ENCODE results near the gene UQCC2.
A peak's percentile ranks its signal among the peaks of the same experiment; 100 is the strongest.

Gene UQCC2

DNA sequence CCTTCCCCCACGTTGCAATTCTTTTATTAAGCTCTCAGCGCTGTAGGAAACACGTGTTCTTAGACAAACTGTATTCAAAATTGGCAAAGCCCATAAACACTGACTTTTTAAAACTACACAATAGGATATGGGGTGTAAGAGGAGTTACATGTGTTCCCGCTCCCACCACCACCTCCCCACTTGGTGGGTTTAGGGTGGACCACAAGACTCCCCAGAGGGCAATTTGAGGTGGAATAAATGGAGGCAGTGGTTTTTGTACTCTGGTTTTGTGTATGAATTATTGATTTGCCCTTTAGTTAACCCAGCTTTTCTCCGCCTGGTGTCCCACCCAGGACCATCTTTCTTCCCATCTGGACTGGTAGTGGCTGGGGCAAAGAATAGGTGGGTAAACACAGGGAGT is 3.7 kb downstream of the UQCC2 start:
- H2BK15ac ChIP-seq (ENCODE audit: low read length), result no peak overlapping the region
- WGBS, 2 donors (ENCODE audit: extremely low coverage in 2 of 2, insufficient read length in 2 of 2, insufficient replicate concordance in 1 of 2), result no CpG with 5 or more reads among the region's 5 CpGs

DNA sequence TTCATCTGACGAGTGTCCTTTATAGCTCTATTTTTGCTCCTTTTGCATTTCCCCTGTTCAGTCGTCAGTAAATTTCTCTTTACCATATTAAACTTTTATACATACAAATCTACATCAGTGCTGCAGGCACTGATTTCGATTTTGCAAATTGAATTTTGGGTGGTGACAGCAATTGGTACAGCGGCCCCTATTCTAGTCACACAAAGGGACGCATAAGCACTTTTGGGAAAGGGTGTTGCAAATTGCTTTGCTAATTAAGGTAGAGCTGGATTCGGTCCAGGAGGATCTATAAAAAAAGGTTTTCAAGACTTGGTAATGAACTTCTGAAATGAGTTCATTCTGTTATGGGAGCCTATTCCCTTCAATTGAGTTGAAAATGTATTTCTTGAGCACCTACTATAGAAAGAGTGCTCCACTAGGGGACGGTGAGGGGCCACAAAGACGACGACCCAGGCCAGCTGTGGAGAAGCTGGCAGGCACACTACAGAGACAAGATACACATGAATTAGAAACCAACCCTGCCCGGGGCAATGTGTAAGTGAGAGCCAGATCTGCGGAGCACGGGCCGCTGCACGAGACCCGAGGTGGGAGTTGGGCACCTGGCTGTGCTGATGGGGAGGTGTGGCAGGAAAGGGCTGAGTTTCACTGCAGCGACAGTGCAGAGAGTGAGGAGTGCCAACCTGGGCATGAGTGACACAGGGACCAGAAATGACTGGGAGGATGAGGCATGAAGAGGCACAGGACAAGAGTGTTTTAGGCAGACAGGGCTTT is 5.4 kb downstream of the UQCC2 start:
- H3K4ac ChIP-seq (ENCODE audit: low read length), result no peak overlapping the region
- H2BK5ac ChIP-seq (ENCODE audit: low read length), result no peak overlapping the region
- no peak overlapping the region for H2BK15ac ChIP-seq (ENCODE audit: low read length)
- no peak overlapping the region for H3K4me3 ChIP-seq (ENCODE audit: low read length in 2 of 2)
- H3K27ac ChIP-seq (replicated peaks; ENCODE audit: low read length), result no peak overlapping the region
- peak overlapping the region; percentile 15 for H3K9ac ChIP-seq (ENCODE audit: low read depth, low read length, poor library complexity)
- no peaks in the 10 kb centered on the region for H3K27me3 ChIP-seq (ENCODE audit: control insufficient read depth in 3 of 3, insufficient read depth in 3 of 3, low read depth in 1 of 3, low read length in 3 of 3)
- H3K4me1 ChIP-seq (ENCODE audit: control insufficient read depth in 2 of 2, insufficient read depth in 1 of 2, low read depth in 1 of 2, low read length in 2 of 2), result peaks cover 4 to 11% of the 10 kb centered on the region in 2 donors
- H4K8ac ChIP-seq (ENCODE audit: low read depth, low read length), result no peak overlapping the region
- no CpG with 5 or more reads among the region's 16 CpGs for WGBS, 2 donors (ENCODE audit: extremely low coverage in 2 of 2, insufficient read length in 2 of 2, insufficient replicate concordance in 1 of 2)
- peak overlapping the region; percentile 41 for H4K91ac ChIP-seq (ENCODE audit: low read depth, low read length, poor library complexity)
- no peak overlapping the region for H2BK12ac ChIP-seq (ENCODE audit: low read length)
- peaks cover 33 to 68% of the 10 kb centered on the region in 2 donors for H3K36me3 ChIP-seq (replicated peaks in 1 of 2; ENCODE audit: control insufficient read depth in 2 of 2, insufficient read depth in 2 of 2, low read length in 2 of 2)
- H3K18ac ChIP-seq (ENCODE audit: low read length), result no peak overlapping the region
- no peak overlapping the region for H3K14ac ChIP-seq (ENCODE audit: low read length)
- H3K79me1 ChIP-seq (ENCODE audit: low read depth, low read length), result peaks cover 9% of the 10 kb centered on the region
- H3K4me2 ChIP-seq (ENCODE audit: insufficient read depth, low read length, poor library complexity, severe bottlenecking), result no peak overlapping the region
- H2AK5ac ChIP-seq (ENCODE audit: low read depth, low read length), result no peak overlapping the region
- no peak overlapping the region for H2AFZ ChIP-seq (ENCODE audit: low read length)
- H3K9me3 ChIP-seq (replicated peaks in 1 of 2; ENCODE audit: control insufficient read depth in 2 of 2, insufficient read depth in 1 of 2, low read depth in 1 of 2, low read length in 2 of 2), result no peaks in the 10 kb centered on the region
- DNase-seq (ENCODE audit: low spot score), result no peak
- no peak overlapping the region for H2BK120ac ChIP-seq (ENCODE audit: low read depth, low read length)
- peak overlapping the region; percentile 32 for H3K23ac ChIP-seq (ENCODE audit: low read depth, low read length, poor library complexity)

More for the DNA sequence above, 3.7 kb downstream of the UQCC2 start:
- no peak overlapping the region for H3K4me2 ChIP-seq (ENCODE audit: insufficient read depth, low read length, poor library complexity, severe bottlenecking)
- no peaks in the 10 kb centered on the region for H3K27me3 ChIP-seq (ENCODE audit: control insufficient read depth in 3 of 3, insufficient read depth in 3 of 3, low read depth in 1 of 3, low read length in 3 of 3)
- no peak overlapping the region for H3K27ac ChIP-seq (replicated peaks; ENCODE audit: low read length)
- H3K36me3 ChIP-seq (replicated peaks in 1 of 2; ENCODE audit: control insufficient read depth in 2 of 2, insufficient read depth in 2 of 2, low read length in 2 of 2), result peaks cover 24 to 62% of the 10 kb centered on the region in 2 donors
- H2BK120ac ChIP-seq (ENCODE audit: low read depth, low read length), result no peak overlapping the region
- no peak for DNase-seq (ENCODE audit: low spot score)
- H4K8ac ChIP-seq (ENCODE audit: low read depth, low read length), result no peak overlapping the region
- no peak overlapping the region for H4K91ac ChIP-seq (ENCODE audit: low read depth, low read length, poor library complexity)
- H3K4me3 ChIP-seq (ENCODE audit: low read length in 2 of 2), result no peak overlapping the region
- H3K4ac ChIP-seq (ENCODE audit: low read length), result no peak overlapping the region
- H3K9ac ChIP-seq (ENCODE audit: low read depth, low read length, poor library complexity), result no peak overlapping the region
- H2BK12ac ChIP-seq (ENCODE audit: low read length), result no peak overlapping the region
- H3K14ac ChIP-seq (ENCODE audit: low read length), result no peak overlapping the region
- no peak overlapping the region for H3K18ac ChIP-seq (ENCODE audit: low read length)
- no peak overlapping the region for H3K23ac ChIP-seq (ENCODE audit: low read depth, low read length, poor library complexity)
- H2AK5ac ChIP-seq (ENCODE audit: low read depth, low read length), result no peak overlapping the region
- no peak overlapping the region for H2BK5ac ChIP-seq (ENCODE audit: low read length)
- no peak overlapping the region for H2AFZ ChIP-seq (ENCODE audit: low read length)
- H3K79me1 ChIP-seq (ENCODE audit: low read depth, low read length), result peaks cover 9% of the 10 kb centered on the region
- no peaks in the 10 kb centered on the region for H3K9me3 ChIP-seq (replicated peaks in 1 of 2; ENCODE audit: control insufficient read depth in 2 of 2, insufficient read depth in 1 of 2, low read depth in 1 of 2, low read length in 2 of 2)
- H3K4me1 ChIP-seq (ENCODE audit: control insufficient read depth in 2 of 2, insufficient read depth in 1 of 2, low read depth in 1 of 2, low read length in 2 of 2), result peaks cover 4 to 11% of the 10 kb centered on the region in 2 donors

DNA sequence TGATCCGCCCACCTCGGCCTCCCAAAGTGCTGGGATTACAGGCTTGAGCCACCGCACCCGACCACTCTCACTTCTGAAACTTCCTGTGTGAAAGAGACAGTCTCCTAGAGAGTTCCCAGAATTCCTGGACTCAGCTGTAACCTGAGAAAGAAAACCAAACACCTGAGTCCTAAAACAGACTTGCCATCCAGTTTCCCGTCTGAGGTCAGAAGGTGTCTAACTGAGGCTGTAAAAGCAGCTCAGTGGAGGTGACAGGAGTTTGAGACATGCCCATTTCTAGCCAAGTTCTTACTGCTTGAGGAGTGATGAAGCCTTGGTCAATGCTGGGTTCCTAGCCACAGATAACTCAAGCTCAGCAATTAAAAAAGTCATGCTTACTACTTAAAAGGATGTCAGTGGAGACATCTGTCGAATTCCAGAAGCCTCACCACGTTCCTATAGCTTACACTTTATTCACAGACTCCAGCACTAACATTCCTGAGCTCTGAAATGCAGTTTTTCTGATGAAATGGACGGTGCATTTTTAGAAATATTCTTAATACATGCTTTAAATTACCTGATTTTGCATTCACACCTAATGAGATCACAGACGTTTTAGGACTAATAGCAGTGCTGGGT is 6.1 kb downstream of the UQCC2 start:
- Histone ChIP-seq H2BK12ac (ENCODE audit: low read length) (no peak overlapping the region), H4K8ac (ENCODE audit: low read depth, low read length) (no peak overlapping the region), H3K9me3 (replicated peaks in 1 of 2; ENCODE audit: control insufficient read depth in 2 of 2, insufficient read depth in 1 of 2, low read depth in 1 of 2, low read length in 2 of 2) (no peaks in the 10 kb centered on the region), H3K23ac (ENCODE audit: low read depth, low read length, poor library complexity) (no peak overlapping the region), H2AFZ (ENCODE audit: low read length) (no peak overlapping the region), H3K4me3 (ENCODE audit: low read length in 2 of 2) (no peak overlapping the region), H3K14ac (ENCODE audit: low read length) (no peak overlapping the region), H3K9ac (ENCODE audit: low read depth, low read length, poor library complexity) (no peak overlapping the region), H3K4ac (ENCODE audit: low read length) (no peak overlapping the region), H3K79me1 (ENCODE audit: low read depth, low read length) (peaks cover 5% of the 10 kb centered on the region), H3K36me3 (replicated peaks in 1 of 2; ENCODE audit: control insufficient read depth in 2 of 2, insufficient read depth in 2 of 2, low read length in 2 of 2) (peaks cover 33 to 70% of the 10 kb centered on the region in 2 donors), H3K27me3 (ENCODE audit: control insufficient read depth in 3 of 3, insufficient read depth in 3 of 3, low read depth in 1 of 3, low read length in 3 of 3) (no peaks in the 10 kb centered on the region), H3K4me2 (ENCODE audit: insufficient read depth, low read length, poor library complexity, severe bottlenecking) (no peak overlapping the region), H4K91ac (ENCODE audit: low read depth, low read length, poor library complexity) (no peak overlapping the region), H2BK5ac (ENCODE audit: low read length) (no peak overlapping the region), H2BK15ac (ENCODE audit: low read length) (no peak overlapping the region), H3K18ac (ENCODE audit: low read length) (no peak overlapping the region), H2BK120ac (ENCODE audit: low read depth, low read length) (no peak overlapping the region), H2AK5ac (ENCODE audit: low read depth, low read length) (no peak overlapping the region), H3K4me1 (ENCODE audit: control insufficient read depth in 2 of 2, insufficient read depth in 1 of 2, low read depth in 1 of 2, low read length in 2 of 2) (peaks cover 0 to 3% of the 10 kb centered on the region in 2 donors), H3K27ac (replicated peaks; ENCODE audit: low read length) (no peak overlapping the region)
- no CpG with 5 or more reads among the region's 9 CpGs for WGBS, 2 donors (ENCODE audit: extremely low coverage in 2 of 2, insufficient read length in 2 of 2, insufficient replicate concordance in 1 of 2)
- no peak for DNase-seq (ENCODE audit: low spot score)
